CD8-positive, alpha-beta memory T cell (primary cell): ENCODE data around the gene MACROD2. TPM values are rescaled to one million over a fixed set of nuclear protein-coding genes. Genes with fewer than 3 reads are reported as not detected.

Source experiments
- CTCF ChIA-PET: fragments of 350-600 bp; sonication (Branson Sonifier 250); formaldehyde crosslinking; loops from one replicate; lab custom pipeline; 2021; ENCODE audit warnings: antibody characterized with exemption; lab: Charles Lee
- POLR2A ChIA-PET: fragments of 350-600 bp; sonication (Branson Sonifier 250); formaldehyde crosslinking; loops from one replicate; lab custom pipeline; 2021; ENCODE audit warnings: antibody characterized with exemption; lab: Charles Lee
- DNase-seq, 5 donors: peaks; one replicate each; pipeline versions ENCODE4 v3.0.0 to v3.0.0-alpha.2; 2020 to 2022; ENCODE audit warnings: mixed read lengths in 1 of 5
- H3K27ac ChIP-seq: one replicate; pipeline ENCODE4 v1.7.0; 2013; ENCODE audit warnings: low read depth, mild to moderate bottlenecking, low read length, moderate library complexity
- H3K27me3 ChIP-seq: 2 replicates; pipeline ENCODE4 v1.7.0; 2013; ENCODE audit warnings: low read length, mild to moderate bottlenecking; ENCODE audit not compliant: insufficient read depth, poor library complexity, severe bottlenecking
- H3K36me3 ChIP-seq: 2 replicates; pipeline ENCODE4 v1.7.0; 2013; ENCODE audit warnings: mild to moderate bottlenecking, low read length, moderate library complexity; ENCODE audit not compliant: insufficient read depth
- H3K4me1 ChIP-seq: 2 replicates; pipeline ENCODE4 v1.7.0; 2013; ENCODE audit warnings: mild to moderate bottlenecking, low read length, moderate library complexity; ENCODE audit not compliant: insufficient read depth
- H3K4me3 ChIP-seq: 2 replicates; pipeline ENCODE4 v1.7.0; 2013; ENCODE audit warnings: mild to moderate bottlenecking, low read length
- H3K9me3 ChIP-seq: 2 replicates; pipeline ENCODE4 v1.7.0; 2013; ENCODE audit warnings: mild to moderate bottlenecking, low read length
- H3K27ac Mint-ChIP-seq, 8 donors: one replicate each; pipeline ENCODE4 v1.8.0; 2020 to 2021; ENCODE audit warnings: mixed read lengths in 8 of 8, mild to moderate bottlenecking in 6 of 8, inconsistent platforms in 3 of 8, moderate library complexity in 3 of 8
- H3K27me3 Mint-ChIP-seq, 2 donors: one replicate each; pipeline ENCODE4 v1.8.0; 2020 to 2021; ENCODE audit warnings: mixed read lengths in 2 of 2, mild to moderate bottlenecking in 1 of 2, moderate library complexity in 1 of 2
- H3K36me3 Mint-ChIP-seq, 3 donors: one replicate each; pipeline ENCODE4 v1.8.0; 2020 to 2021; ENCODE audit warnings: mixed read lengths in 3 of 3, inconsistent platforms in 1 of 3, mild to moderate bottlenecking in 1 of 3
- H3K4me1 Mint-ChIP-seq, 3 donors: one replicate each; pipeline ENCODE4 v1.8.0; 2020 to 2021; ENCODE audit warnings: mixed read lengths in 3 of 3, inconsistent platforms in 1 of 3, mild to moderate bottlenecking in 1 of 3
- H3K4me3 Mint-ChIP-seq, 7 donors: one replicate each; pipeline ENCODE4 v1.8.0; 2020 to 2021; ENCODE audit warnings: mixed read lengths in 7 of 7, mild to moderate bottlenecking in 6 of 7, moderate library complexity in 4 of 7, inconsistent platforms in 2 of 7
- H3K9me3 Mint-ChIP-seq, 5 donors: one replicate each; pipeline ENCODE4 v1.8.0; 2020 to 2022; ENCODE audit warnings: mixed read lengths in 5 of 5, mild to moderate bottlenecking in 3 of 5, moderate library complexity in 2 of 5, inconsistent platforms in 1 of 5
- polyA plus RNA-seq: library from polyadenylated mRNA; unstranded; fragments of 300-500 nt; fragmentation: Illumina TruSeq; gene quantifications from one replicate; pipeline ENCODE4 v1.2.3, GENCODE V29; 2021
- total RNA-seq, 2 experiments: library from RNA; stranded (reverse); gene quantifications; one replicate each; pipeline ENCODE4 v1.2.3, GENCODE V29; 2021

MACROD2 gene
- total and polyA plus RNA-seq, 3 experiments from 2014 or later: not detected

- Histone ChIP-seq H3K36me3 (no peaks in the 10 kb centered on the region), H3K4me1 (no peaks in the 10 kb centered on the region), H3K27me3 (no peaks in the 10 kb centered on the region), H3K27ac (no peak overlapping the region), H3K9me3 (no peaks in the 10 kb centered on the region), H3K4me3 (no peak overlapping the region)
- no peak overlapping the region for H3K27ac Mint-ChIP-seq
- H3K36me3 Mint-ChIP-seq: no peaks in the 10 kb centered on the region
- no peak overlapping the region for H3K4me3 Mint-ChIP-seq
- H3K27me3 Mint-ChIP-seq: no peaks in the 10 kb centered on the region
- DNase-seq: no peak
- H3K9me3 Mint-ChIP-seq: peaks cover 0 to 10% (median 10%) of the 10 kb centered on the region in 5 donors
- ChIA-PET POLR2A (no interaction called here), CTCF (no interaction called here)
- H3K4me1 Mint-ChIP-seq: no peaks in the 10 kb centered on the region
Observed at GRCh38 chr20:15584507-15584906, 1589.2 kb downstream of the MACROD2 start.

GRCh38 chr20:15593081-15593480 is 1597.8 kb downstream of the MACROD2 start:
- H3K36me3 ChIP-seq: no peaks in the 10 kb centered on the region
- Mint-ChIP-seq H3K27ac (no peak overlapping the region), H3K4me3 (no peak overlapping the region), H3K27me3 (no peaks in the 10 kb centered on the region), H3K4me1 (no peaks in the 10 kb centered on the region), H3K36me3 (no peaks in the 10 kb centered on the region), H3K9me3 (peaks cover 3 to 28% (median 5%) of the 10 kb centered on the region in 5 donors)
- peaks cover 5% of the 10 kb centered on the region for H3K9me3 ChIP-seq
- no peak overlapping the region for H3K27ac ChIP-seq
- POLR2A ChIA-PET: no interaction called here
- CTCF ChIA-PET: no interaction called here
- no peaks in the 10 kb centered on the region for H3K27me3 ChIP-seq
- no peak for DNase-seq
- H3K4me3 ChIP-seq: no peak overlapping the region
- no peaks in the 10 kb centered on the region for H3K4me1 ChIP-seq

- no peak overlapping the region for H3K27ac ChIP-seq
- H3K36me3 ChIP-seq: no peaks in the 10 kb centered on the region
- POLR2A ChIA-PET: no interaction called here
- no peaks in the 10 kb centered on the region for H3K27me3 ChIP-seq
- H3K36me3 Mint-ChIP-seq: no peaks in the 10 kb centered on the region
- H3K4me1 Mint-ChIP-seq: no peaks in the 10 kb centered on the region
- peaks cover 3 to 28% (median 5%) of the 10 kb centered on the region in 5 donors for H3K9me3 Mint-ChIP-seq
- H3K9me3 ChIP-seq: peaks cover 5% of the 10 kb centered on the region
- no peak overlapping the region for H3K4me3 ChIP-seq
- CTCF ChIA-PET: no interaction called here
- H3K27ac Mint-ChIP-seq: no peak overlapping the region
- DNase-seq: no peak
- H3K4me3 Mint-ChIP-seq: no peak overlapping the region
- no peaks in the 10 kb centered on the region for H3K27me3 Mint-ChIP-seq
- H3K4me1 ChIP-seq: no peaks in the 10 kb centered on the region
Observed at GRCh38 chr20:15594158-15594695, 1598.9 kb downstream of the MACROD2 start.

- peaks cover 1 to 32% (median 4%) of the 10 kb centered on the region in 5 donors for H3K9me3 Mint-ChIP-seq
- H3K27me3 Mint-ChIP-seq: no peaks in the 10 kb centered on the region
- no peaks in the 10 kb centered on the region for H3K4me1 Mint-ChIP-seq
- H3K27ac Mint-ChIP-seq: no peak overlapping the region
- no peak overlapping the region for H3K4me3 Mint-ChIP-seq
- no peak for DNase-seq
- ChIA-PET POLR2A (no interaction called here), CTCF (no interaction called here)
- no peak overlapping the region for H3K4me3 ChIP-seq
- no peaks in the 10 kb centered on the region for H3K36me3 ChIP-seq
- no peaks in the 10 kb centered on the region for H3K4me1 ChIP-seq
- H3K27ac ChIP-seq: no peak overlapping the region
- no peaks in the 10 kb centered on the region for H3K36me3 Mint-ChIP-seq
- H3K27me3 ChIP-seq: no peaks in the 10 kb centered on the region
- H3K9me3 ChIP-seq: peaks cover 5% of the 10 kb centered on the region
Observed at GRCh38 chr20:15596220-15596890, 1601.0 kb downstream of the MACROD2 start.

GRCh38 chr20:15597306-15597705 is 1602.0 kb downstream of the MACROD2 start:
- Mint-ChIP-seq H3K27me3 (no peaks in the 10 kb centered on the region), H3K4me3 (no peak overlapping the region), H3K27ac (no peak overlapping the region), H3K9me3 (peaks cover 2 to 27% (median 4%) of the 10 kb centered on the region in 5 donors), H3K4me1 (no peaks in the 10 kb centered on the region), H3K36me3 (no peaks in the 10 kb centered on the region)
- Histone ChIP-seq H3K27me3 (no peaks in the 10 kb centered on the region), H3K9me3 (peaks cover 2% of the 10 kb centered on the region), H3K27ac (no peak overlapping the region), H3K4me3 (no peak overlapping the region), H3K36me3 (no peaks in the 10 kb centered on the region), H3K4me1 (no peaks in the 10 kb centered on the region)
- ChIA-PET CTCF (no interaction called here), POLR2A (no interaction called here)
- DNase-seq: no peak

GRCh38 chr20:15599961-15600360 is 1604.6 kb downstream of the MACROD2 start:
- no peaks in the 10 kb centered on the region for H3K27me3 Mint-ChIP-seq
- no peak overlapping the region for H3K4me3 Mint-ChIP-seq
- ChIA-PET CTCF (no interaction called here), POLR2A (no interaction called here)
- no peaks in the 10 kb centered on the region for H3K4me1 ChIP-seq
- H3K27me3 ChIP-seq: no peaks in the 10 kb centered on the region
- peaks cover 2 to 28% (median 5%) of the 10 kb centered on the region in 5 donors for H3K9me3 Mint-ChIP-seq
- H3K36me3 Mint-ChIP-seq: no peaks in the 10 kb centered on the region
- no peaks in the 10 kb centered on the region for H3K4me1 Mint-ChIP-seq
- no peak overlapping the region for H3K27ac ChIP-seq
- H3K4me3 ChIP-seq: no peak overlapping the region
- H3K36me3 ChIP-seq: no peaks in the 10 kb centered on the region
- no peak overlapping the region for H3K27ac Mint-ChIP-seq
- no peaks in the 10 kb centered on the region for H3K9me3 ChIP-seq
- DNase-seq: no peak

- no peaks in the 10 kb centered on the region for H3K4me1 Mint-ChIP-seq
- H3K4me3 Mint-ChIP-seq: no peak overlapping the region
- Histone ChIP-seq H3K36me3 (no peaks in the 10 kb centered on the region), H3K27me3 (no peaks in the 10 kb centered on the region), H3K27ac (no peak overlapping the region), H3K9me3 (no peaks in the 10 kb centered on the region), H3K4me3 (no peak overlapping the region), H3K4me1 (no peaks in the 10 kb centered on the region)
- no peaks in the 10 kb centered on the region for H3K27me3 Mint-ChIP-seq
- ChIA-PET CTCF (no interaction called here), POLR2A (no interaction called here)
- peaks cover 2 to 30% (median 8%) of the 10 kb centered on the region in 5 donors for H3K9me3 Mint-ChIP-seq
- no peaks in the 10 kb centered on the region for H3K36me3 Mint-ChIP-seq
- no peak for DNase-seq
- H3K27ac Mint-ChIP-seq: no peak overlapping the region
Observed at GRCh38 chr20:15600565-15600964, 1605.2 kb downstream of the MACROD2 start.

GRCh38 chr20:15603506-15603905 is 1608.2 kb downstream of the MACROD2 start:
- Mint-ChIP-seq H3K36me3 (no peaks in the 10 kb centered on the region), H3K27me3 (no peaks in the 10 kb centered on the region), H3K4me1 (no peaks in the 10 kb centered on the region), H3K4me3 (no peak overlapping the region), H3K27ac (no peak overlapping the region), H3K9me3 (peaks cover 2 to 26% (median 8%) of the 10 kb centered on the region in 5 donors)
- ChIA-PET POLR2A (no interaction called here), CTCF (no interaction called here)
- H3K4me1 ChIP-seq: no peaks in the 10 kb centered on the region
- no peaks in the 10 kb centered on the region for H3K9me3 ChIP-seq
- DNase-seq: no peak
- H3K36me3 ChIP-seq: no peaks in the 10 kb centered on the region
- no peaks in the 10 kb centered on the region for H3K27me3 ChIP-seq
- H3K27ac ChIP-seq: no peak overlapping the region
- no peak overlapping the region for H3K4me3 ChIP-seq
